Ammon's horn (tissue), 1 donor: ENCODE results near the gene SHROOM1.

Experiments used
- DNase-seq: peaks from one replicate; pipeline ENCODE4 v3.0.0-alpha.2; 2016; ENCODE audit warnings: low spot score

SHROOM1 gene

GRCh38 chr5:132776938-132777208 is 53.6 kb downstream of the SHROOM1 start:
- DNase-seq = no peak

GRCh38 chr5:132776131-132776937 is 54.1 kb downstream of the SHROOM1 start:
- peak; percentile 87 for DNase-seq

- no peak for DNase-seq
These were observed 54.9 kb downstream of the SHROOM1 start for GRCh38 chr5:132775476-132775961.

- DNase-seq = no peak
These were observed 55.6 kb downstream of the SHROOM1 start for GRCh38 chr5:132774896-132775295.

- DNase-seq = no peak
These were observed 56.0 kb downstream of the SHROOM1 start for GRCh38 chr5:132774406-132774805.

- no peak for DNase-seq
These were observed 56.7 kb downstream of the SHROOM1 start for GRCh38 chr5:132773601-132774355.

- DNase-seq = no peak
These were observed 57.3 kb downstream of the SHROOM1 start for GRCh38 chr5:132773114-132773513.

- DNase-seq = no peak
These were observed 58.0 kb downstream of the SHROOM1 start for GRCh38 chr5:132772291-132773070.
